Measurements from ENCODE around the gene STMN1. TPM values are rescaled to one million over a fixed set of nuclear protein-coding genes. Genes with fewer than 3 reads are reported as not detected.

The STMN1 gene
- total and polyA plus RNA-seq, 9 of the 15 experiments (the other 6 are each of a cell fraction or from before 2014, with no cell fraction given) = 269 to 2,153 (median 595) TPM

DNA sequence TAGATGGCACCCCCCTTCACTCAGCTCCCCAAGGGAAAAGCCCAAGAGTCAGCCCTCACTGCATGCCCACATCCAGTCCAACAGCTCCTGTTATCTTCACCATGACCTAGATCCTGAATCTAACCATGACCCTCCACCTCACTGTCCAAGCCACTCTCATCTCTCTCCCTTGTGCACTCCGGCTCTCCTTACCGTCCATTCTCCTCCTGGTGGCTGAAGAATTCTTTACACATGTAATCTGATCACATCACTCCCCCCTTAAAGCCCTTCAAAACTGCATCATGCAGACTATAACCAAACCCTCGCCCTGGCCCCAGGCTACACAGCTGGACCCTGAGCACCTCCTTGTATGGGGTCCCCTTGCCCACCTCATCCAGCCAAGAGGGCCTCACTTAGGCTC is 16.7 kb downstream of the STMN1 start (continued):
- TF ChIP-seq, protein P1, sequence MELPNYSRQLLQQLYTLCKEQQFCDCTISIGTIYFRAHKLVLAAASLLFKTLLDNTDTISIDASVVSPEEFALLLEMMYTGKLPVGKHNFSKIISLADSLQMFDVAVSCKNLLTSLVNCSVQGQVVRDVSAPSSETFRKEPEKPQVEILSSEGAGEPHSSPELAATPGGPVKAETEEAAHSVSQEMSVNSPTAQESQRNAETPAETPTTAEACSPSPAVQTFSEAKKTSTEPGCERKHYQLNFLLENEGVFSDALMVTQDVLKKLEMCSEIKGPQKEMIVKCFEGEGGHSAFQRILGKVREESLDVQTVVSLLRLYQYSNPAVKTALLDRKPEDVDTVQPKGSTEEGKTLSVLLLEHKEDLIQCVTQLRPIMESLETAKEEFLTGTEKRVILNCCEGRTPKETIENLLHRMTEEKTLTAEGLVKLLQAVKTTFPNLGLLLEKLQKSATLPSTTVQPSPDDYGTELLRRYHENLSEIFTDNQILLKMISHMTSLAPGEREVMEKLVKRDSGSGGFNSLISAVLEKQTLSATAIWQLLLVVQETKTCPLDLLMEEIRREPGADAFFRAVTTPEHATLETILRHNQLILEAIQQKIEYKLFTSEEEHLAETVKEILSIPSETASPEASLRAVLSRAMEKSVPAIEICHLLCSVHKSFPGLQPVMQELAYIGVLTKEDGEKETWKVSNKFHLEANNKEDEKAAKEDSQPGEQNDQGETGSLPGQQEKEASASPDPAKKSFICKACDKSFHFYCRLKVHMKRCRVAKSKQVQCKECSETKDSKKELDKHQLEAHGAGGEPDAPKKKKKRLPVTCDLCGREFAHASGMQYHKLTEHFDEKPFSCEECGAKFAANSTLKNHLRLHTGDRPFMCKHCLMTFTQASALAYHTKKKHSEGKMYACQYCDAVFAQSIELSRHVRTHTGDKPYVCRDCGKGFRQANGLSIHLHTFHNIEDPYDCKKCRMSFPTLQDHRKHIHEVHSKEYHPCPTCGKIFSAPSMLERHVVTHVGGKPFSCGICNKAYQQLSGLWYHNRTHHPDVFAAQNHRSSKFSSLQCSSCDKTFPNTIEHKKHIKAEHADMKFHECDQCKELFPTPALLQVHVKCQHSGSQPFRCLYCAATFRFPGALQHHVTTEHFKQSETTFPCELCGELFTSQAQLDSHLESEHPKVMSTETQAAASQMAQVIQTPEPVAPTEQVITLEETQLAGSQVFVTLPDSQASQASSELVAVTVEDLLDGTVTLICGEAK (IDR thresholded peaks at IDR 0.05) = no peak
- TF ChIP-seq, protein P1 (CRISPR knock-in tag; IDR thresholded peaks at IDR 0.05) = no peak
- no peak for TF ChIP-seq ZFPM2 (CRISPR knock-in tag; IDR thresholded peaks at IDR 0.05)
- TF ChIP-seq CREB1 (IDR thresholded peaks at IDR 0.05) = no peak
- no peak for TF ChIP-seq CREB1 (CRISPR knock-in tag; IDR thresholded peaks at IDR 0.05)
- TF ChIP-seq OTX1 (CRISPR knock-in tag; IDR thresholded peaks at IDR 0.05) = peak; percentile 72; the same call in 1 of the 2 replicates
- no peak for TF ChIP-seq TAF15 (IDR thresholded peaks at IDR 0.05; ENCODE audit: low read depth, low read length)
- TF ChIP-seq ETS2 (tag; IDR thresholded peaks at IDR 0.05; ENCODE audit: borderline replicate concordance, poor library complexity, severe bottlenecking) = no peak
- no peak for TF ChIP-seq ZNF668 (CRISPR knock-in tag; IDR thresholded peaks at IDR 0.05)
- no peak for TF ChIP-seq KLF1 (tag; IDR thresholded peaks at IDR 0.05)
- TF ChIP-seq RAD21 (CRISPR knock-in tag; conservative IDR thresholded peaks at IDR 0.05 in 1 of 2, IDR thresholded peaks at IDR 0.05 in 1 of 2) = peak; percentile 60 to 67
- TF ChIP-seq ZKSCAN8 (CRISPR knock-in tag; IDR thresholded peaks at IDR 0.05) = no peak
- no peak for TF ChIP-seq IRF2 (CRISPR knock-in tag; IDR thresholded peaks at IDR 0.05)
- TF ChIP-seq ZNF589 (CRISPR knock-in tag; IDR thresholded peaks at IDR 0.05; ENCODE audit: low read depth) = no peak
- TF ChIP-seq, protein P2, sequence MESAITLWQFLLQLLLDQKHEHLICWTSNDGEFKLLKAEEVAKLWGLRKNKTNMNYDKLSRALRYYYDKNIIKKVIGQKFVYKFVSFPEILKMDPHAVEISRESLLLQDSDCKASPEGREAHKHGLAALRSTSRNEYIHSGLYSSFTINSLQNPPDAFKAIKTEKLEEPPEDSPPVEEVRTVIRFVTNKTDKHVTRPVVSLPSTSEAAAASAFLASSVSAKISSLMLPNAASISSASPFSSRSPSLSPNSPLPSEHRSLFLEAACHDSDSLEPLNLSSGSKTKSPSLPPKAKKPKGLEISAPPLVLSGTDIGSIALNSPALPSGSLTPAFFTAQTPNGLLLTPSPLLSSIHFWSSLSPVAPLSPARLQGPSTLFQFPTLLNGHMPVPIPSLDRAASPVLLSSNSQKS (CRISPR knock-in tag; IDR thresholded peaks at IDR 0.05) = no peak
- TF ChIP-seq TARDBP (IDR thresholded peaks at IDR 0.05) = no peak
- TF ChIP-seq ZNF143 (CRISPR knock-in tag; IDR thresholded peaks at IDR 0.05) = 0 out of 2 replicates have a peak, but pooled peaks have one; percentile 45
- TF ChIP-seq TCF7L2 (IDR thresholded peaks at IDR 0.05; ENCODE audit: low read depth, low read length) = no peak
- TF ChIP-seq, protein P3, sequence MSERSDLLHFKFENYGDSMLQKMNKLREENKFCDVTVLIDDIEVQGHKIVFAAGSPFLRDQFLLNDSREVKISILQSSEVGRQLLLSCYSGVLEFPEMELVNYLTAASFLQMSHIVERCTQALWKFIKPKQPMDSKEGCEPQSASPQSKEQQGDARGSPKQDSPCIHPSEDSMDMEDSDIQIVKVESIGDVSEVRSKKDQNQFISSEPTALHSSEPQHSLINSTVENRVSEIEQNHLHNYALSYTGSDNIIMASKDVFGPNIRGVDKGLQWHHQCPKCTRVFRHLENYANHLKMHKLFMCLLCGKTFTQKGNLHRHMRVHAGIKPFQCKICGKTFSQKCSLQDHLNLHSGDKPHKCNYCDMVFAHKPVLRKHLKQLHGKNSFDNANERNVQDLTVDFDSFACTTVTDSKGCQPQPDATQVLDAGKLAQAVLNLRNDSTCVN (CRISPR knock-in tag; IDR thresholded peaks at IDR 0.05) = peak; percentile 64; the same call in 1 of the 2 replicates
- no peak for TF ChIP-seq NR2F6 (CRISPR knock-in tag; IDR thresholded peaks at IDR 0.05)
